ENCODE measurements around the gene SIGLEC5. TPM values are rescaled to one million over a fixed set of nuclear protein-coding genes. Genes with fewer than 3 reads are reported as not detected.

The SIGLEC5 gene
- total RNA-seq, 1 donor from 2014 or later, result 0.49 TPM

- no peak overlapping the region for H3K27ac ChIP-seq
- H3K9me3 ChIP-seq, result no peaks in the 10 kb centered on the region
- no peaks in the 10 kb centered on the region for H3K27me3 ChIP-seq
- intact Hi-C loops (cut with DNase I), result loop anchor here (10.0 kb wide), 1 partner anchor 120 kb away; no protein-coding TSS in a partner anchor
- TF ChIP-seq POLR2AphosphoS5 (IDR thresholded peaks at IDR 0.05; ENCODE audit: insufficient read depth in 1 of 2, low read depth in 1 of 2) (no peak), CTCF (IDR thresholded peaks at IDR 0.05) (no peak), POLR2A (IDR thresholded peaks at IDR 0.05) (no peak)
- H3K4me1 ChIP-seq, result no peaks in the 10 kb centered on the region
- no peaks in the 10 kb centered on the region for H3K36me3 ChIP-seq
- H3K4me3 ChIP-seq, result no peak overlapping the region
- DNase-seq (ENCODE audit: extremely low spot score in 2 of 2), result no peak
These were observed 65.4 kb downstream of the SIGLEC5 start for GRCh38 chr19:51564791-51565190.

Small RNA genes lying within 50 kb of the gene (small RNA-seq; reads per million reads assigned to genes)
- gene AC018755.2, result not detected

Other genes starting within 250 kb of the SIGLEC5 start
- gene LIM2, start 242.4 kb downstream of the SIGLEC5 start, total RNA-seq, result not detected
- not detected for gene C19orf84, start 239.8 kb downstream of the SIGLEC5 start, total RNA-seq
- gene SIGLEC10, start 212.8 kb downstream of the SIGLEC5 start, total RNA-seq, result 3.7 TPM
- not detected for gene SIGLEC8, start 171.9 kb downstream of the SIGLEC5 start, total RNA-seq
- not detected for gene CEACAM18, start 151.9 kb downstream of the SIGLEC5 start, total RNA-seq
- not detected for gene SIGLEC12, start 128.6 kb downstream of the SIGLEC5 start, total RNA-seq
- gene SIGLEC6, start 98.7 kb downstream of the SIGLEC5 start, total RNA-seq, result 1.2 TPM
- 8.1 TPM for gene ZNF175, start 59.1 kb downstream of the SIGLEC5 start, total RNA-seq
- gene SIGLEC14, start 16.4 kb upstream of the SIGLEC5 start, total RNA-seq, result not detected
- 53.0 TPM for gene SPACA6, start 62.9 kb upstream of the SIGLEC5 start, total RNA-seq
- 2.9 TPM for gene HAS1, start 93.6 kb upstream of the SIGLEC5 start, total RNA-seq
- gene FPR1, start 121.5 kb upstream of the SIGLEC5 start, total RNA-seq, result 12.8 TPM
- not detected for gene FPR2, start 130.8 kb upstream of the SIGLEC5 start, total RNA-seq
- 4.2 TPM for gene FPR3, start 164.8 kb upstream of the SIGLEC5 start, total RNA-seq